ENCODE measurements around the gene NLRP9.
"Not testable (repeated sequence)": the region's sequence is repeated elsewhere in the genome, so short reads cannot be mapped to it uniquely, and the experiment has no call there.

NLRP9 gene

DNA sequence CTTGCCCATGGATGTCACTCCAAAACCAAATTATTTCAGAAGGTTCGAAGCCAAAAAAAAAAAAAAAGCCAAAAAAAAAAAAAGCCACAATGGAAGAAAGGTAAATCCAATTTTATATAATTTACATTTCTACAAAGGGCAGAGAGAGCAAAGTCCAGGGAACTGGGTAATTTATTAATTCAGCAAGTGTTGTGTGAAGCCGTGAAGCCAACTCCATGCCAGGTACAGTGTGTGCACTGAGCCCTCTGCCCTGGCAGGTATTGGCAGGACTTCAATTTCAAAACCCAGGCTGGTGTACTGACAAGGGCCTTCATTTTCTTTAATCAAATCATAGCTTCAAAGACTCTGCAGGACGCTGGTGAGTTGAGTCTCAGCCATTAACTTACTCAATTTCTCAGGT lies 15.2 kb upstream of the NLRP9 start:
- DNase-seq (ENCODE audit: extremely low read depth, low read depth), result no peak
- no peak for TF ChIP-seq CTCF (IDR thresholded peaks at IDR 0.05; ENCODE audit: low read depth, low read length, missing control alignments)
- no peak overlapping the region for H3K4me3 ChIP-seq (replicated peaks; ENCODE audit: low read depth, low read length)

GRCh38 chr19:55750715-55751114 lies 12.5 kb upstream of the NLRP9 start:
- no peak overlapping the region for H3K4me3 ChIP-seq (replicated peaks; ENCODE audit: low read depth, low read length)
- no peak for DNase-seq (ENCODE audit: extremely low read depth, low read depth)
- no peak for TF ChIP-seq CTCF (IDR thresholded peaks at IDR 0.05; ENCODE audit: low read depth, low read length, missing control alignments)

- not testable (repeated sequence) for H3K4me3 ChIP-seq (replicated peaks; ENCODE audit: low read depth, low read length); DNase-seq (ENCODE audit: extremely low read depth, low read depth)
These were observed 7.8 kb downstream of the NLRP9 start for GRCh38 chr19:55730378-55730777.

DNA sequence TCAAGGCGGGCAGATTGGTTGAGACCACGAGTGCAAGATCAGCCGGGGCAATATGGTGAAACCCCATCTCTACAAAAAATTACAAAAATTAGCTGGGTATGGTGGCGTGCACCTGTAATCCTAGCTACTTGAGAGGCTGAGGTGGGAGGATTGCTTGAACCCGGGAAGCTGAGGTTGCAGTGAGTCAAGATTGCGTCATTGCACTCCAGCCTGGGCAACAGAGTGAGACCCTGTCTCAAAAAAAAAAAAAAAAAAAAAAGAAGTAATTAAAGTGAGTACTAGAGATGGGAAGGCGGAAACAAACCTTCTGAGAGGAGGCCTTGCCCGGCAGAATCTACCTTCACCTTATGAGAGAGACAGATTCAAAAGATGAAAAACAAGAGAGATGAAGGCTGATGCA lies 14.7 kb downstream of the NLRP9 start:
- no peak for DNase-seq (ENCODE audit: extremely low read depth, low read depth)
- H3K4me3 ChIP-seq (replicated peaks; ENCODE audit: low read depth, low read length), result no peak overlapping the region
- no peak for TF ChIP-seq CTCF (IDR thresholded peaks at IDR 0.05; ENCODE audit: low read depth, low read length, missing control alignments)

DNA sequence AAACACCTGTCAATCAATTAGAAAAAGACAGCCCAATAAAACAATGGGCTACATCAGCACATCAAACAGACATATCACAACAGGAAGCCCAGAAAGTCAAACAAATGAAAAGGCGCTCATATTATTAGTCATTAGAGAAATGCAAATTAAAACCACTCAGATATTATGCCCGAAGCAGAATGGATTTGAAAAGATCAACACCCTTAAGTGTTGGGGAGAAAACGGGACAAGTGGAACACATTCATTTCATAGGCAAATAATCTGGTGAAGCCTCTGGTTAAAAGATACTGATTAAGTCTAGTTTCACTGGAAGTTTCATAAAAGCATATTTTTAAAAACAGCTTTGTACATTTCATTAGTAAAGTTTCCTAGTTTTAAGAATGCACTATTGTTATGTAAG lies 17.4 kb downstream of the NLRP9 start:
- no peak for TF ChIP-seq CTCF (IDR thresholded peaks at IDR 0.05; ENCODE audit: low read depth, low read length, missing control alignments)
- DNase-seq (ENCODE audit: extremely low read depth, low read depth), result no peak
- no peak overlapping the region for H3K4me3 ChIP-seq (replicated peaks; ENCODE audit: low read depth, low read length)

GRCh38 chr19:55720214-55720746 lies 17.9 kb downstream of the NLRP9 start:
- no peak for DNase-seq (ENCODE audit: extremely low read depth, low read depth)
- no peak overlapping the region for H3K4me3 ChIP-seq (replicated peaks; ENCODE audit: low read depth, low read length)
- no peak for TF ChIP-seq CTCF (IDR thresholded peaks at IDR 0.05; ENCODE audit: low read depth, low read length, missing control alignments)

- not testable (repeated sequence) for H3K4me3 ChIP-seq (replicated peaks; ENCODE audit: low read depth, low read length); DNase-seq (ENCODE audit: extremely low read depth, low read depth)
These were observed 20.1 kb downstream of the NLRP9 start for GRCh38 chr19:55717879-55718711.

- no peak for TF ChIP-seq CTCF (IDR thresholded peaks at IDR 0.05; ENCODE audit: low read depth, low read length, missing control alignments)
- DNase-seq (ENCODE audit: extremely low read depth, low read depth), result no peak
These were observed 21.0 kb downstream of the NLRP9 start for GRCh38 chr19:55717251-55717650.

More at GRCh38 chr19:55717251-55717650, 21.0 kb downstream of the NLRP9 start:
- no peak overlapping the region for H3K4me3 ChIP-seq (replicated peaks; ENCODE audit: low read depth, low read length)
